Measurements from ENCODE around the gene SDHA. TPM values are rescaled to one million over a fixed set of nuclear protein-coding genes. Genes with fewer than 3 reads are reported as not detected.
"Not testable (repeated sequence)": the region's sequence is repeated elsewhere in the genome, so short reads cannot be mapped to it uniquely, and the experiment has no call there.

The SDHA gene
- polyA plus RNA-seq, 2 donors, result 43.7 to 63.1 TPM

DNA sequence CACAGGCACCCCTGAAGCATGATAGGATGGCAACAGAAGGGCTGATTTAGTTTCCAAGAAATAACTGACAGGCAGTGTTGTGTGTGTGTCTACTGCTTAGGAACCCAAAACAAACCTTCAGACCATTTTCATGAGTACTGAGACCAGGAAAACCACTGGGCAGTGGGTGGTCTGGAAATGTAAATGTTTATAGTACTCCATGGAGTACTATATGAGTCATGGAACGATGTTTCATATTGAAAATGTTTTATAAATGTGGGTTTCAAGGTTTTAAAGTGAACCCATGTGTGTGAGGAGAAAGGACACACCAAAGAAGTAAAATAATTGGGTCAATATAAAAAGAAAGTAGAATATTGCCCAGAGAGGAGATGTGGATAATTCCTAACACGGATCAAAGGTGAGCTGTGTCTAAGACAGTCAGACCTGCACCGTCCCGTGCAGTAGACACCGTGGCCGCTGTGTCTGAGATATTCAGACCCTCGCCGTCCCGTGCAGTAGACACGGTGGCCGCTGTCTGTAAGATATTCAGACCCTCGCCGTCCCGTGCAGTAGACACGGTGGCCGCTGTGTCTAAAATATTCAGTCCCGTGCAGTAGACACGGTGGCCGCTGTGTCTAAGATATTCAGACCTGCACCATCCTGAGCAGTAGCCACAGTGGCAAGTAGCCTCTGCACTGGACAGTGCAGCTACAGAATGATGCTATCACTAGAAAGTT lies 48.3 kb downstream of the SDHA start:
- H3K27me3 ChIP-seq (ENCODE audit: control insufficient read depth in 1 of 2, insufficient read depth in 2 of 2, low read length in 2 of 2); H3K4me3 ChIP-seq (ENCODE audit: low read depth in 1 of 2, low read length in 2 of 2); H3K4me1 ChIP-seq (ENCODE audit: control insufficient read depth in 2 of 2, insufficient read depth in 2 of 2, low read length in 1 of 2); H3K27ac ChIP-seq (ENCODE audit: low read depth in 2 of 2, low read length in 1 of 2); H3K36me3 ChIP-seq (ENCODE audit: control insufficient read depth in 2 of 2, insufficient read depth in 2 of 2, low read length in 1 of 2); H3K9me3 ChIP-seq (ENCODE audit: control insufficient read depth in 2 of 2, insufficient read depth in 1 of 2, low read depth in 1 of 2, low read length in 1 of 2): not testable (repeated sequence)
- 80 to 92% methylated on average over 19 of the region's 19 CpGs for WGBS, 2 donors

GRCh38 chr5:267716-268115 lies 49.6 kb downstream of the SDHA start:
- WGBS, 2 donors, result 90 to 97% methylated on average over 1 of the region's 1 CpG
- H3K36me3 ChIP-seq (ENCODE audit: control insufficient read depth in 2 of 2, insufficient read depth in 2 of 2, low read length in 1 of 2), result peaks cover 0 to 8% of the 10 kb centered on the region in 2 donors
- H3K27me3 ChIP-seq (ENCODE audit: control insufficient read depth in 1 of 2, insufficient read depth in 2 of 2, low read length in 2 of 2), result no peaks in the 10 kb centered on the region
- H3K4me1 ChIP-seq (ENCODE audit: control insufficient read depth in 2 of 2, insufficient read depth in 2 of 2, low read length in 1 of 2), result peaks cover 0 to 5% of the 10 kb centered on the region in 2 donors
- H3K9me3 ChIP-seq (ENCODE audit: control insufficient read depth in 2 of 2, insufficient read depth in 1 of 2, low read depth in 1 of 2, low read length in 1 of 2), result no peaks in the 10 kb centered on the region
- H3K27ac ChIP-seq (ENCODE audit: low read depth in 2 of 2, low read length in 1 of 2), result no peak overlapping the region
- no peak overlapping the region for H3K4me3 ChIP-seq (ENCODE audit: low read depth in 1 of 2, low read length in 2 of 2)

GRCh38 chr5:270340-270739 lies 52.2 kb downstream of the SDHA start:
- H3K4me3 ChIP-seq (ENCODE audit: low read depth in 1 of 2, low read length in 2 of 2), result peak overlapping the region in 1 of 2 donors; percentile 95
- WGBS, 2 donors, result 67 to 77% methylated on average over 17 of the region's 17 CpGs
- H3K9me3 ChIP-seq (ENCODE audit: control insufficient read depth in 2 of 2, insufficient read depth in 1 of 2, low read depth in 1 of 2, low read length in 1 of 2), result no peaks in the 10 kb centered on the region

GRCh38 chr5:271828-272167 lies 53.7 kb downstream of the SDHA start:
- WGBS, 2 donors, result 1 to 2% methylated on average over 27 to 41 of the region's 41 CpGs
- H3K27ac ChIP-seq (ENCODE audit: low read depth in 2 of 2, low read length in 1 of 2), result peak overlapping the region; percentile 96 to 97

More at GRCh38 chr5:270340-270739, 52.2 kb downstream of the SDHA start:
- Histone ChIP-seq H3K27me3 (ENCODE audit: control insufficient read depth in 1 of 2, insufficient read depth in 2 of 2, low read length in 2 of 2) (no peaks in the 10 kb centered on the region), H3K4me1 (ENCODE audit: control insufficient read depth in 2 of 2, insufficient read depth in 2 of 2, low read length in 1 of 2) (peaks cover 0 to 5% of the 10 kb centered on the region in 2 donors), H3K27ac (ENCODE audit: low read depth in 2 of 2, low read length in 1 of 2) (peak overlapping the region; percentile 90 to 97), H3K36me3 (ENCODE audit: control insufficient read depth in 2 of 2, insufficient read depth in 2 of 2, low read length in 1 of 2) (peaks cover 0 to 7% of the 10 kb centered on the region in 2 donors)

DNA sequence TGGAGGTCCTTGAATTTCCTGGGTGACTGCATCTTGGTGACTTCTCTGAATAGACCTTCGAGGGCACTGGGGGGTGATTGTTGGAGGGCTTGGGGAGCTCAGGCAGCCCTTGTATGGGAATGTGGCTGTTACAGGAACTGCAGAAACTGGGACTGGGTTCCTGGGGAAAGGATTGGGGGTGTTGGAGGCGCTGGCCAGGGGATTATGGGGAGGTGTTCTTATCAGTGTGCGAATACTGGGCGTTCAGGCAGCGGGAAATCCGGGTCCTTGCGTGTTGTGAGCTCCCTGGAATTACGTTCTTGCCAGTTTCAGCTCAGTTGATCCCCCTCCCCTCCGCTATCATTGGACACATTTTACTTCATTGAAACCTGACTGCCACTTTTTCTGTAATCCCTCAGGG lies 55.0 kb downstream of the SDHA start:
- WGBS, 2 donors, result 81 to 85% methylated on average over 8 to 9 of the region's 9 CpGs
- not testable (repeated sequence) for H3K9me3 ChIP-seq (ENCODE audit: control insufficient read depth in 2 of 2, insufficient read depth in 1 of 2, low read depth in 1 of 2, low read length in 1 of 2); H3K36me3 ChIP-seq (ENCODE audit: control insufficient read depth in 2 of 2, insufficient read depth in 2 of 2, low read length in 1 of 2); H3K27ac ChIP-seq (ENCODE audit: low read depth in 2 of 2, low read length in 1 of 2); H3K27me3 ChIP-seq (ENCODE audit: control insufficient read depth in 1 of 2, insufficient read depth in 2 of 2, low read length in 2 of 2); H3K4me1 ChIP-seq (ENCODE audit: control insufficient read depth in 2 of 2, insufficient read depth in 2 of 2, low read length in 1 of 2)
- H3K4me3 ChIP-seq (ENCODE audit: low read depth in 1 of 2, low read length in 2 of 2), result peak overlapping the region in 1 of 2 donors; percentile 33

More at GRCh38 chr5:271828-272167, 53.7 kb downstream of the SDHA start:
- not testable (repeated sequence) for H3K27me3 ChIP-seq (ENCODE audit: control insufficient read depth in 1 of 2, insufficient read depth in 2 of 2, low read length in 2 of 2); H3K36me3 ChIP-seq (ENCODE audit: control insufficient read depth in 2 of 2, insufficient read depth in 2 of 2, low read length in 1 of 2); H3K9me3 ChIP-seq (ENCODE audit: control insufficient read depth in 2 of 2, insufficient read depth in 1 of 2, low read depth in 1 of 2, low read length in 1 of 2); H3K4me1 ChIP-seq (ENCODE audit: control insufficient read depth in 2 of 2, insufficient read depth in 2 of 2, low read length in 1 of 2)
- H3K4me3 ChIP-seq (ENCODE audit: low read depth in 1 of 2, low read length in 2 of 2), result peak overlapping the region; percentile 95 to 98

- H3K4me3 ChIP-seq (ENCODE audit: low read depth in 1 of 2, low read length in 2 of 2), result peak overlapping the region in 1 of 2 donors; percentile 33
- not testable (repeated sequence) for H3K9me3 ChIP-seq (ENCODE audit: control insufficient read depth in 2 of 2, insufficient read depth in 1 of 2, low read depth in 1 of 2, low read length in 1 of 2); H3K36me3 ChIP-seq (ENCODE audit: control insufficient read depth in 2 of 2, insufficient read depth in 2 of 2, low read length in 1 of 2); H3K27me3 ChIP-seq (ENCODE audit: control insufficient read depth in 1 of 2, insufficient read depth in 2 of 2, low read length in 2 of 2); H3K27ac ChIP-seq (ENCODE audit: low read depth in 2 of 2, low read length in 1 of 2); H3K4me1 ChIP-seq (ENCODE audit: control insufficient read depth in 2 of 2, insufficient read depth in 2 of 2, low read length in 1 of 2)
- 87 to 92% methylated on average over 7 of the region's 7 CpGs for WGBS, 2 donors
Measured at GRCh38 chr5:273491-273890, 55.4 kb downstream of the SDHA start.

DNA sequence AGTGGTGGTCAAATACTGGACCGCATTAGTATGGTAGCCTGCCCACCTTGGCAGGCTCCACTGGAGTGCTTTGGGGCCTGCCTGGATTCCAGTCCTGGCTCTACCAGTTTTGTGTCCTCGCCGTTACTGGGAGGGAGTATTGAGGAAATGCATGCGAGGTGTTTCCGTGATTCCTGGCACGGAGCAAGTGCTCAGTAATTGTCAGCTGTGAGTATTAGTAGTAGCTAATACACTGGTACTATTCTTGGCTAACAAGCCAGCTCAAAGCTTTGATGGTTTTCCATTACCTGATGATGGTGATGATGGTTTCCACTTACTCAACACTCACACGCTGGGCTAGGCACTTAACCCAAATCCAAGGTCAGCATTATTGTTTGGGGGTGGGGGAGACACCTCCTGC lies 56.2 kb downstream of the SDHA start:
- H3K4me3 ChIP-seq (ENCODE audit: low read depth in 1 of 2, low read length in 2 of 2), result peak overlapping the region in 1 of 2 donors; percentile 35
- not testable (repeated sequence) for H3K36me3 ChIP-seq (ENCODE audit: control insufficient read depth in 2 of 2, insufficient read depth in 2 of 2, low read length in 1 of 2); H3K27ac ChIP-seq (ENCODE audit: low read depth in 2 of 2, low read length in 1 of 2); H3K27me3 ChIP-seq (ENCODE audit: control insufficient read depth in 1 of 2, insufficient read depth in 2 of 2, low read length in 2 of 2); H3K9me3 ChIP-seq (ENCODE audit: control insufficient read depth in 2 of 2, insufficient read depth in 1 of 2, low read depth in 1 of 2, low read length in 1 of 2); H3K4me1 ChIP-seq (ENCODE audit: control insufficient read depth in 2 of 2, insufficient read depth in 2 of 2, low read length in 1 of 2)
- 73 to 75% methylated on average over 7 of the region's 7 CpGs for WGBS, 2 donors

DNA sequence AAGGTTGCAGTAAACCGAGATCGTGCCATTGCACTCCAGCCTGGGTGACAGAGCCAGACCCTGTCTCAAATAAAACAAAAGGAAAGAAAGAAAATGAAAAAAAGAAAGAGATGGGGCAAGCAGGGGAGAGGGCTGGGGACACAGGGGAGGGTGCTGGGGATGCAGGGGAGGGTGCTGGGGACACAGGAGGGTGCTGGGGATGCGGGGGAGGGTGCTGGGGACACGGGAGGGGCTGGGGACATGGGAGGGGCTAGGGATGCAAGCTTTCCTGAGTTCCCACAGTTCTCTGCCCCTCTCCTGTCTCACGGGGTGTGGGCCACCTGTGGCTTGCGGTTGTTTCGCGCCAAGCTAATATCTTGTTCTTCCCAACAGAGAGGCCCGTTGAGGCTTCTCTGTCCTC lies 60.5 kb downstream of the SDHA start:
- H3K9me3 ChIP-seq (ENCODE audit: control insufficient read depth in 2 of 2, insufficient read depth in 1 of 2, low read depth in 1 of 2, low read length in 1 of 2), result no peaks in the 10 kb centered on the region
- H3K27me3 ChIP-seq (ENCODE audit: control insufficient read depth in 1 of 2, insufficient read depth in 2 of 2, low read length in 2 of 2), result no peaks in the 10 kb centered on the region
- no peaks in the 10 kb centered on the region for H3K4me1 ChIP-seq (ENCODE audit: control insufficient read depth in 2 of 2, insufficient read depth in 2 of 2, low read length in 1 of 2)
- peaks cover 3 to 7% of the 10 kb centered on the region in 2 donors for H3K36me3 ChIP-seq (ENCODE audit: control insufficient read depth in 2 of 2, insufficient read depth in 2 of 2, low read length in 1 of 2)
- no peak overlapping the region for H3K27ac ChIP-seq (ENCODE audit: low read depth in 2 of 2, low read length in 1 of 2)
- no peak overlapping the region for H3K4me3 ChIP-seq (ENCODE audit: low read depth in 1 of 2, low read length in 2 of 2)
- 93 to 95% methylated on average over 9 of the region's 9 CpGs for WGBS, 2 donors

DNA sequence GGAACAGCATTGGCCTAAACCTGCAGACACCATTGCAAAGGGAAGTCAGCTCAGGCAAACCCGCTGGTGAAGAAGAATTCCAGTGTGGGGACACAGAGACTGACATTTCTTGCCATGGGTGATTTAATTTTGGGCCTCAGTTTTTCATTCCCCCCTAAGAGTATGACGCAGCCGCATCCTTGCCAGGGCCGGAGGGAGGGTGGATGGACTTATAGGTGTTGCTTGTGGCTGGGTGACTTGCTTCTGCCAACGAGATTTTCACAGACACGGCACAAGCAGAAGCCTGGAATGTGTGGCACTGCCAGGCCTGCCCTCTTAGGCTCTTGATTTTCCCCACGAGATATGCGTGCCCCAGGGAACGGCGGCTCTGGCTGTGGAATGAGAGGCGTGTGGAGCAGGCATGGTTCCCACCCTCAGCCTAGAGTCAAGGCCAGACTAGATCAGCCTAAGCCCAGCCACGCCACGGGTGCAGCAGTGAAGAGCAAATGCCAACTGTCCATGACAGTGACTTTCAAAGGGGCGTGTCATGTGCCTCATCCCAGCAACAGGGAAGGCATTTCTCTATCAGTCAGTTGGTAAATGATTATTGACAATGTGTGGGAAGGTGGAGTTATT lies 61.0 kb downstream of the SDHA start:
- 75 to 80% methylated on average over 14 of the region's 14 CpGs for WGBS, 2 donors
- not testable (repeated sequence) for H3K9me3 ChIP-seq (ENCODE audit: control insufficient read depth in 2 of 2, insufficient read depth in 1 of 2, low read depth in 1 of 2, low read length in 1 of 2); H3K27ac ChIP-seq (ENCODE audit: low read depth in 2 of 2, low read length in 1 of 2); H3K36me3 ChIP-seq (ENCODE audit: control insufficient read depth in 2 of 2, insufficient read depth in 2 of 2, low read length in 1 of 2); H3K4me1 ChIP-seq (ENCODE audit: control insufficient read depth in 2 of 2, insufficient read depth in 2 of 2, low read length in 1 of 2); H3K27me3 ChIP-seq (ENCODE audit: control insufficient read depth in 1 of 2, insufficient read depth in 2 of 2, low read length in 2 of 2); H3K4me3 ChIP-seq (ENCODE audit: low read depth in 1 of 2, low read length in 2 of 2)

GRCh38 chr5:285991-286557 lies 68.0 kb downstream of the SDHA start:
- Histone ChIP-seq H3K27ac (ENCODE audit: low read depth in 2 of 2, low read length in 1 of 2) (no peak overlapping the region), H3K4me3 (ENCODE audit: low read depth in 1 of 2, low read length in 2 of 2) (no peak overlapping the region), H3K9me3 (ENCODE audit: control insufficient read depth in 2 of 2, insufficient read depth in 1 of 2, low read depth in 1 of 2, low read length in 1 of 2) (no peaks in the 10 kb centered on the region), H3K36me3 (ENCODE audit: control insufficient read depth in 2 of 2, insufficient read depth in 2 of 2, low read length in 1 of 2) (peaks cover 15 to 22% of the 10 kb centered on the region in 2 donors), H3K4me1 (ENCODE audit: control insufficient read depth in 2 of 2, insufficient read depth in 2 of 2, low read length in 1 of 2) (no peaks in the 10 kb centered on the region), H3K27me3 (ENCODE audit: control insufficient read depth in 1 of 2, insufficient read depth in 2 of 2, low read length in 2 of 2) (no peaks in the 10 kb centered on the region)
- WGBS, 2 donors, result 88 to 92% methylated on average over 14 of the region's 14 CpGs

Measured in esophagus (tissue), 2 donors.